GM18909 (cell line): ENCODE measurements around the gene RHOU.

Experiments used
- ATAC-seq: cut with Tn5 transposase; IDR thresholded peaks from one replicate; pipeline ENCODE4 v1.9.1; 2021; ENCODE audit warnings: mild to moderate bottlenecking; ENCODE audit not compliant: unreplicated experiment, poor library complexity

Gene RHOU

GRCh38 chr1:228782662-228783417 lies 47.6 kb downstream of the RHOU start:
- no peak for ATAC-seq

DNA sequence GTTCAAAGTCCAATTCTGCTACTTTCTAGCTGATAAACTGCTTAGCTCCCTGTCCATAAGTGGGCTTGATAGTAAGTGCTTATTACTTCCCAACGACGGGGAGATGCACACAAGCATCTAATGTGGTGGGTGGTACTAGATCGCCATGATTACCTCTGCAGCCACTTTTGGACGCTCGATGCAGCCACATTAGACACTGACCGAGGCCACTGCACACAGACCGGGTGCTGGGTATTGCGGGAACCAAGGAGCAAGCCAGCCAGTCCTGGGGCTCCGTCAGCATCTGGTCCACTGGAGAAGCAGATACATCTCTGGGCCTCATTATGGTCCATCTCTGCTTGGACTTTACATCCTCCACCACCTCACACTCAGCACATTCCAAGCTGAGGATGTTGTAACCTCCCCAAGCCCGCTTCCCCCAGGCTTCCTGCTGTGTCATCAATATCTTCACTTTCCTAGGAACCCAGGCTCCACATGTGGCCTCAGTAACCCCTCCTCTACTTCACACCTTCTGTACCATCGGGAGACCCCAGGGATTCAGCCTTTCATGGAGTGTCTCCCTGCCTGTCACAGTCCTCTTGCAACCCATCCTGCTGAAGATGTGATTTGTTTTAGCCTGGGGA lies 48.2 kb downstream of the RHOU start:
- ATAC-seq: no peak

DNA sequence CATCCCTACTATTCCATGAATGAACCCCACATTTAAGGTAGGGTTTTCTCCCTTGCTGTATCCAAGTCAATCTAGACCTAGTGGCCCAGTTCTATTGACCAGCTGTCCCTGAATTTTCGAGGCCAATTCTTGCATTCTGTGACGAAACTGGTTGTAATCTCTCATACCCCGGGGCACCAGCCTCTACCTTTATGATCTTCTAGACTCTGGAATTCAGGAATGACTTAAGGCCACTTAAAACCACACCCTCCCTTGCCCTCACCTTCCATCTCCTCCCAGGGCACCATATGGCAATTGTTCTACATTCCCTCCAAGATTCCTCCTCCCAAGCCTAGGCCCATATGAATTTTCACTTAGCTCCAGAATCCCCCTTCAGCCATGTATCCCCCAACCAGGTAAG lies 48.9 kb downstream of the RHOU start:
- no peak for ATAC-seq

DNA sequence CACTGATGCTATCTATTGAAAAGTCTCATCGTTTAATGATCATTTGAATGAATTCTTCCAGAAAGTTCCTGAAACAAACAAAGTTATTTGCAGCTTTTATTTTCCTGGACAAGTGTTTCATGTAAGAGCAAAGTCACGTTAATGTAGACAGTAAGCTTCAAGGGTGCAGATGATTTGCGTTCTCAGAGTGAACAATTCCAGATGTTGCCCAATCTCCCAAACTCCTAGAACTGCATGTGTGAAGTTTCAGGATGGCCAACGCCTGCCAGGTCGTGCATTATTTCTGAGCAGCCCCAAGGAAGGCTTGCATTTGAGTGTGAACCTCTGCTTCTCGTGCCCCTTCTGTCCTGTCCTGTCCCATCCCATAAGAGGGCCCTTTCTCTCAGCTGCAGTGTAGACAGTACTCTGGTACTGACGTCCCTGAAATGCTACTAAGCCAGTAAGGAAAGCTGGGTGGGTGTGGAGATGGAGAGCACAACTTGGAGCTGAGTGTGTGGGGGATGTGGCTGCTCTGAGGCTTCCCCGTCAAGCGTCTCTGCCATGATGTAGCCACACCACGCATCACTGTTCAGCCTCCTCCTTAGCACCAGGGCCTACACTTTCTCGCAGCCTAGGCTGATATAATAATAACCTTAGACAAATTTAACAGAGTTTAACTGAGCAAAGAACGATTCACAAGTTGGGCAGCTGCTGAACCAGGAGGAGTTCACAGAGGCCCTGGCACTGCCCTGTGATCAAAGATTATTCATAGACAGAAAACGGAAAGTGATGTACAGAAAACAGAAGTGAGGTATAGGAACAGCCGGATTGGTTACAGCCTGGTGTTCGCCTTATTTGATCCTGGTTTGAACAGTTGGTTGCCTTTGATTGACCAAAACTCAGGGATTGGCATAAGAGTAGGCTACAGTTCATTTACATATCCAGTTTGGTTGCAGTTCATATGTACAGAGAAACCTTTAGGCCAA lies 50.4 kb downstream of the RHOU start:
- no peak for ATAC-seq

DNA sequence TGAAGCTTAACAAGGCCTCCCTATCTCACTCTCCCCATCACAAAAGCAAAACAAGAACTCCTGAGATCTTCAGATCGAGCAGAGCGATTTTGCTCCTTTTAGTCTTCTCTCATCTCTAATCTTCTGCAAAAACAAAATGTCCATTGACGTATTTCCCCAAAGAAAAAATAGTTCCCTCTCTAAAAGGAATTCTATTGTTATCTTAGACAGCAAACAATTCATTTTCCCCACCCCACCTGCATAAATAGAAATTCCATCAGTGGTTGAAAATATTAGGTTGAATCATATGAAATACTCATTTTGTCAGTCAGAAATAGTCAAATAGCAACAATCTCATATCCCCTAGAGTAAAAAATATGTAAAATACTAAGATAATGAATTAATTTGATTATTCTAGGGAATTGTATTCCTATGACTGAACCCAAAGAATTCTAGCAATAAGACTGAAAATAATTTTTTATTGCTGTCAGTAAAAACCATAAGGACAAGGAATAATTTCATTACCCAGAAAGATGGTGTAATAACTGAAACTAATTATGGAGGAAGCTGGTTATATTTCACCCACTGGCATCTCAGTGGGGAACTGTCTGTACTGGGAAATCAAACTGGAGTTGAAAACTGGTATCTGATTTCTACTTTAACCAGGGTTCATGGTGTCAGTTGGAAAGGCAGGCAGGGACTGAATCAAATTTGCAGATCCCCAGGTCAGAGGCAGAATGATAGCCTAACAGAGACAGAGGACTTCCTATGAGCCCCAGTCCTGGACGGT lies 51.3 kb downstream of the RHOU start:
- no peak for ATAC-seq

DNA sequence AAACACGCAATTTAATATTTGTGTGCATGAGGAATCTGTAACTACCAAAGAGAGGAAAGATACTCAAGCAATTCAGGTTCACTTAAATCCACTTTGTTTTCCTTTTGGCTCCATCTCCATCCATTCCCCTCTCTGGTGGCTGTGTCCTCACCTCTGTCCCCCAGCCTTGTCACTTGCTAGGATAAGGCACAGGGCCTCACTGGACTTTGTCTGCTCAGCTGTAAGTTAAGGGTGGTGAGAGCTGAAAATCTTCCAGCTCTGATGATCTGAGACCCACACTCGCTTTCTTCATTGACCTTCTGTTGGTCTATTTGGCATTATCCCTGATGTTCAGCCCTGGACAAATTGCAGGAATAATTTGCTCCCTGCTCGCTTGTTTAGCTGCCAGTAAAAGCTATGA lies 56.5 kb downstream of the RHOU start:
- ATAC-seq: no peak

- no peak for ATAC-seq
Observed at GRCh38 chr1:228792601-228793000, 57.3 kb downstream of the RHOU start.

DNA sequence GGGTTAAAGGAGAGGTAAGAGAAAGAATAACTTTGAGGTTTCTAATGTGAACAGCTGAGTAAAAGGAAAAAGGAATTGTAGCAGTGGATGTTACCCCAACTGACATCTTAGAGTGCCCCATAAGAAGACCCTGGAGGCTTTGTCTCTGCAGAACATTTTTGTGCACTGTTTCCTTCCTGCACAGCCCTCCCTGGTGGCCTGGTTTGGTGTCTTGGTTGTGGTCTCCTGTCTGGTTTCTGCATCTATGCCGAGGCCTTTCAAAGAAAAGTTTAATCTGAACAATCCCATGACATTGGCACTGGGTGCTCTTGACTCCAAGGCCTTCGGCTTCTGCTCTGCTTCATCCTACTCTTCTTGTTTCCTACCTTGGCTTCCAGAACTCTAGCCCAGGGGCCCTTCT lies 57.8 kb downstream of the RHOU start:
- no peak for ATAC-seq

DNA sequence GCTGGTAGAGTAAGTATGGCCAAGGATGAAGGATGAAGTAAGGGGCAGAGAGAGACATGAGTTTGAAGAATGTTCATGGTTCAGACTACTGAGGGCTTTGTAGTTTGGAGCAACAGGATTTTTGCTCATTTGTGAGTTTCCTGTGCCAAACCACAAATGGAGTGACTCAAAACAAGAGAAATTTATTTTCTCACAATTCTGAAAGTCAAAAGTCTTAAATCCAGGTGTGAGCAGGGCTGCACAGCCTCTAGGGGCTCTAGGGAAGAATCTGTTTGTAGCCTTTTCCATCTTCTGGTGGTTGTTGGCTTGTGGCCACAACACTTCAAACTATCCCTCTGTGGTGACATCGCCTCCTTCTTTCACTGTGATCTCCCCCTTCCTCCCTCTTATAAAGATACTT lies 58.9 kb downstream of the RHOU start:
- peak; percentile 71 for ATAC-seq

GRCh38 chr1:228794810-228795209 lies 59.5 kb downstream of the RHOU start:
- ATAC-seq: peak; percentile 62

DNA sequence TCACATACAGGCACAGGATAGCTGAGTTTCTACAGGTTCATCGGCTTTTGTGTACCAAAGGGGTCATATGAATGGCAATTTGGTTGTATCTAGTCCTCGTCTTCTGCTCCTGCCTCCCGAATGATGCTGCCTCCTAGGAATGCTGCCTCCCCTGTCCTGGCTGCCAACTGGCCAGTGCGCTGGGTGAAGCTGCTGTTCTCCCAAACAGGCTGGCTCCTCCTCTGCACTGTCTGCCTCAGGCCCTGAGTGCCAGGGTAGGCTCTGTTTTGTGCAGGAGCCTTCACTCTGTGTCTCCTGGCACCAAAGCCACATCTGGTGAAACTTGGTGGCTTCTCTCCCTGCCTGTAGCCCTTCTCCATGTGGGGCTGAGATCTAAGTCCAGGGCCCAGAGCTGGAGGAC lies 60.3 kb downstream of the RHOU start:
- ATAC-seq: no peak
